ENCODE results near the gene TEX9. TPM values are rescaled to one million over a fixed set of nuclear protein-coding genes. Genes with fewer than 3 reads are reported as not detected.

Gene TEX9
- total RNA-seq, 1 experiment from 2014 or later = 8.4 TPM

GRCh38 chr15:56366211-56366610 lies 985 bp downstream of the TEX9 start:
- H3K23me2 ChIP-seq (ENCODE audit: insufficient read length, low read depth, low read length, poor library complexity, severe bottlenecking) = peaks cover 4% of the 10 kb centered on the region
- no peak overlapping the region for H3K23ac ChIP-seq (ENCODE audit: insufficient read length, low read depth, low read length)
- no peak overlapping the region for H4K5ac ChIP-seq (ENCODE audit: insufficient read length, low read depth, low read length)
- DNase-seq = no peak
- no peak overlapping the region for H2AK5ac ChIP-seq (ENCODE audit: insufficient read length, low read length)
- H3K9me3 ChIP-seq (ENCODE audit: control insufficient read depth, low read depth, low read length) = no peaks in the 10 kb centered on the region
- WGBS (ENCODE audit: extremely low coverage, insufficient read length, low lambda C conversion rate) = no CpG with 5 or more reads among the region's 2 CpGs
- no peak overlapping the region for H2BK20ac ChIP-seq (ENCODE audit: low read depth, low read length, poor library complexity, severe bottlenecking)
- peaks cover 0 to 8% (median 2%) of the 10 kb centered on the region in 3 experiments; a peak in 3 of 7 replicates for H3K36me3 Mint-ChIP-seq (ENCODE audit: insufficient read depth in 1 of 3, low read depth in 3 of 3)
- H4K8ac ChIP-seq (replicated peaks; ENCODE audit: insufficient read length, low read depth, low read length) = no peak overlapping the region
- no peaks in the 10 kb centered on the region for H3K27me3 ChIP-seq (ENCODE audit: insufficient read depth, low read length)
- no peak overlapping the region for H2AFZ ChIP-seq (ENCODE audit: low read length)
- H3T11ph ChIP-seq (ENCODE audit: low read length) = no peak overlapping the region
- H3K18ac ChIP-seq (ENCODE audit: insufficient read length, low read depth, low read length) = no peak overlapping the region
- H3K4me1 ChIP-seq (ENCODE audit: insufficient read depth, low read length) = no peaks in the 10 kb centered on the region; the same call in 1 of the 2 replicates
- peak overlapping the region in 2 of 3 experiments; percentile 1 to 7; a peak in 1 of 7 replicates for H3K27ac Mint-ChIP-seq
- H4K91ac ChIP-seq (ENCODE audit: insufficient read length, low read depth, low read length) = no peak overlapping the region
- H2BK12ac ChIP-seq (ENCODE audit: insufficient read length, low read depth, low read length) = no peak overlapping the region
- no peak for TF ChIP-seq CTCF (conservative IDR thresholded peaks at IDR 0.05)
- no peak overlapping the region for H2BK120ac ChIP-seq (ENCODE audit: low read depth, low read length, poor library complexity, severe bottlenecking)
- peaks cover 7 to 12% of the 10 kb centered on the region in 2 experiments for H3K9me3 Mint-ChIP-seq
- H3K79me1 ChIP-seq (ENCODE audit: insufficient read depth, low read depth, low read length, poor library complexity, severe bottlenecking) = no peaks in the 10 kb centered on the region
- no peak overlapping the region for H2BK5ac ChIP-seq (ENCODE audit: insufficient read length, low read length)
- H3K27ac ChIP-seq (ENCODE audit: insufficient read length, low read depth, low read length) = no peak overlapping the region
- H3K4ac ChIP-seq (ENCODE audit: low read depth, low read length) = no peak overlapping the region
- no peaks in the 10 kb centered on the region for H3K79me2 ChIP-seq (ENCODE audit: insufficient read depth, low read length)
- peak overlapping the region; percentile 76 to 93 for H3K4me3 Mint-ChIP-seq
- peak overlapping the region; percentile 73 for H3K4me2 ChIP-seq (ENCODE audit: insufficient read depth, insufficient read length, low read length)
- H3K9ac ChIP-seq (ENCODE audit: extremely low read depth, insufficient read length, low read length) = no peak overlapping the region
- H3K14ac ChIP-seq (ENCODE audit: insufficient read depth, low read length) = no peak overlapping the region
- H3K4me1 Mint-ChIP-seq = peaks cover 17 to 22% of the 10 kb centered on the region in 2 experiments
- no peaks in the 10 kb centered on the region for H3K27me3 Mint-ChIP-seq (ENCODE audit: low read depth)
- H2BK15ac ChIP-seq (ENCODE audit: low read depth, low read length) = no peak overlapping the region
- no peaks in the 10 kb centered on the region for H4K20me1 ChIP-seq (ENCODE audit: control insufficient read depth, insufficient read depth, insufficient read length)
- no peak overlapping the region for H3K56ac ChIP-seq (ENCODE audit: insufficient read length, low read depth, low read length)
